ENCODE measurements around the gene PDE11A. TPM values are rescaled to one million over a fixed set of nuclear protein-coding genes. Genes with fewer than 3 reads are reported as not detected.

PDE11A gene
- total RNA-seq, 2 donors from 2014 or later: 1.5 to 1.9 TPM

DNA sequence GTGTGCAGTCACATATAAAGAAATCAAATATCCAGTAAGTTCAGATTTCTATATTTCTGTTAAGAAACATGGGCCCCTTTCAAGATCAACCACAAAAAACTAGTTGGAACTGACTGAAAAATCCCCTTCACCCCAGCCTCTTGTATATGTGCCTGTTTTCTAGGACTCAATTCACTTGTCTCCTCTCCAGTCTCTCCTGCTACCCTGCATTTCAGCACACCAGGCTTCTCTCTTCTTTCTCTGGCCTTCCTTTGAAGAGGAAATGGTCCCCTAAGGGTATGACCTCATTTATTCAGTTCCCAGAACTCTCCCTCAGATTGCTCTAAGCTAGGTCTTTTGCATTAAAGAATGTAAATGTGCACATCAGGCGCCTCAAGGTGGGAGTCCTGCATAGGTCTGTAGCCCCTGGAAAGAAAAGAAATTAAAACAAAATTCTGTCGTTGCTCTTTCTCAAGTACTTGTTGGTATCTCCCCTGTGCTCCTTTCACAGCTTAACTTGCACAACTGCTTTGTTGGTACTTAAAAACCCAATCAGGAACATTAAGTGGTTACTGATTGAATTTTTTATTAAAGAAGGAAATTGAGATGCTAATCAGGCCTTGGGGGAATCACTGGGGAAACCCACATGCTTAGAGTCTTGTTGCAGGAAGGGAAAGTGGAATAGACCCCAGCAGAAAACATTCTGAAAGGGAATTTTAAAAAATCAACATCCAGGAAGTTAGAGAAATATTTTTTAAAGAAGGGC is 401.6 kb downstream of the PDE11A start:
- Histone ChIP-seq H3K4me3 (ENCODE audit: low read length) (no peak overlapping the region), H3K27me3 (ENCODE audit: control insufficient read depth, insufficient read depth, low read length, poor library complexity, severe bottlenecking) (peaks cover 42% of the 10 kb centered on the region), H3K9ac (ENCODE audit: extremely low read depth, low read length, poor library complexity, severe bottlenecking) (no peak overlapping the region), H3K36me3 (ENCODE audit: control insufficient read depth, insufficient read depth, low read length) (no peaks in the 10 kb centered on the region), H3K4me1 (ENCODE audit: control insufficient read depth, insufficient read depth, low read length) (no peaks in the 10 kb centered on the region), H3K9me3 (ENCODE audit: control insufficient read depth, low read length) (peaks cover 11% of the 10 kb centered on the region), H3K27ac (ENCODE audit: low read depth, low read length) (peak overlapping the region; percentile 83)
- H3K9me3 Mint-ChIP-seq: no peaks in the 10 kb centered on the region
- TF ChIP-seq, protein P1, sequence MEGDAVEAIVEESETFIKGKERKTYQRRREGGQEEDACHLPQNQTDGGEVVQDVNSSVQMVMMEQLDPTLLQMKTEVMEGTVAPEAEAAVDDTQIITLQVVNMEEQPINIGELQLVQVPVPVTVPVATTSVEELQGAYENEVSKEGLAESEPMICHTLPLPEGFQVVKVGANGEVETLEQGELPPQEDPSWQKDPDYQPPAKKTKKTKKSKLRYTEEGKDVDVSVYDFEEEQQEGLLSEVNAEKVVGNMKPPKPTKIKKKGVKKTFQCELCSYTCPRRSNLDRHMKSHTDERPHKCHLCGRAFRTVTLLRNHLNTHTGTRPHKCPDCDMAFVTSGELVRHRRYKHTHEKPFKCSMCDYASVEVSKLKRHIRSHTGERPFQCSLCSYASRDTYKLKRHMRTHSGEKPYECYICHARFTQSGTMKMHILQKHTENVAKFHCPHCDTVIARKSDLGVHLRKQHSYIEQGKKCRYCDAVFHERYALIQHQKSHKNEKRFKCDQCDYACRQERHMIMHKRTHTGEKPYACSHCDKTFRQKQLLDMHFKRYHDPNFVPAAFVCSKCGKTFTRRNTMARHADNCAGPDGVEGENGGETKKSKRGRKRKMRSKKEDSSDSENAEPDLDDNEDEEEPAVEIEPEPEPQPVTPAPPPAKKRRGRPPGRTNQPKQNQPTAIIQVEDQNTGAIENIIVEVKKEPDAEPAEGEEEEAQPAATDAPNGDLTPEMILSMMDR (conservative IDR thresholded peaks at IDR 0.05): no peak
- no peak overlapping the region for H3K27ac Mint-ChIP-seq
- 10 to 16% methylated on average over 2 of the region's 2 CpGs for WGBS, 2 experiments (ENCODE audit: insufficient coverage in 1 of 2, insufficient read length in 1 of 2)
- H3K4me3 Mint-ChIP-seq: no peak overlapping the region
- no peaks in the 10 kb centered on the region for H3K36me3 Mint-ChIP-seq (ENCODE audit: low read depth)
- DNase-seq: peak; percentile 56
- peaks cover 53% of the 10 kb centered on the region for H3K27me3 Mint-ChIP-seq (ENCODE audit: insufficient read depth)
- H3K4me1 Mint-ChIP-seq: peaks cover 40% of the 10 kb centered on the region

DNA sequence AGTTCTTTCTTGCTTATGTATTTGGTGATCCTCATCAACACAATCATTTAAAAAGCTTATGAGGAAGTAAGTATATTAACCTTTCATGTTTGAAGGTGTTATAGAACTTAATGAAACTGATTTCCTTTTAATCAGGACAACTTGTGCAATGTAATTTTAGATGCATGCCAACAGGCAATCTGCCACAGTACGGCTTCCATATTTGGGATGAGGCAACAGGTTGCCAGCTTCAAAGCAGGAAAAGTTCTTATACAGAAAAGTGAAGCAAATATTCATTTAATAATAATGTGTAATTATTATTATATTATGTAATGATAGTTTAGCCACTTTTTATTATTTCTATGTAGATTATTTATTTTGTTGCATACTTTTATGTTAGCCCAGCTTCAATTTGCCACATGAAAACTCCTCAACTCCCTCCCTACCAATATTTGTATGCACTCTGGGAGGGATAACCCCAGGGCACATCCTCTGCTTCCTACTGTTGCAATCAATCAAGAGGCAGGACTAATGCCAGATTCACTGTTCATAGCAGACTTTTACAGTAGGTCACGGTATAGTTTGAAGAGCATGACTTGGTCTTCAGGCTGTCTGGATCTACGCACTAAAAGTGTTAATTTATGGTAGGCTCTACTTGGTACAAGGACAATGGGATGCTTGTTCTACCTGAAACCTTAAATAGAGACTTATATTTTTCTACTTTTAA is 402.8 kb downstream of the PDE11A start:
- TF ChIP-seq, protein P1 (conservative IDR thresholded peaks at IDR 0.05): no peak
- Histone ChIP-seq H3K27ac (ENCODE audit: low read depth, low read length) (peak overlapping the region; percentile 83), H3K36me3 (ENCODE audit: control insufficient read depth, insufficient read depth, low read length) (no peaks in the 10 kb centered on the region), H3K4me1 (ENCODE audit: control insufficient read depth, insufficient read depth, low read length) (no peaks in the 10 kb centered on the region), H3K27me3 (ENCODE audit: control insufficient read depth, insufficient read depth, low read length, poor library complexity, severe bottlenecking) (peaks cover 37% of the 10 kb centered on the region), H3K4me3 (ENCODE audit: low read length) (no peak overlapping the region), H3K9me3 (ENCODE audit: control insufficient read depth, low read length) (peaks cover 11% of the 10 kb centered on the region), H3K9ac (ENCODE audit: extremely low read depth, low read length, poor library complexity, severe bottlenecking) (no peak overlapping the region)
- Mint-ChIP-seq H3K4me3 (no peak overlapping the region), H3K27ac (no peak overlapping the region), H3K36me3 (ENCODE audit: low read depth) (no peaks in the 10 kb centered on the region), H3K4me1 (peaks cover 35% of the 10 kb centered on the region), H3K27me3 (ENCODE audit: insufficient read depth) (peaks cover 54% of the 10 kb centered on the region), H3K9me3 (no peaks in the 10 kb centered on the region)
- no peak for DNase-seq
- WGBS, 2 experiments (ENCODE audit: insufficient coverage in 1 of 2, insufficient read length in 1 of 2): 33 to 85% methylated on average over 1 to 3 of the region's 3 CpGs

DNA sequence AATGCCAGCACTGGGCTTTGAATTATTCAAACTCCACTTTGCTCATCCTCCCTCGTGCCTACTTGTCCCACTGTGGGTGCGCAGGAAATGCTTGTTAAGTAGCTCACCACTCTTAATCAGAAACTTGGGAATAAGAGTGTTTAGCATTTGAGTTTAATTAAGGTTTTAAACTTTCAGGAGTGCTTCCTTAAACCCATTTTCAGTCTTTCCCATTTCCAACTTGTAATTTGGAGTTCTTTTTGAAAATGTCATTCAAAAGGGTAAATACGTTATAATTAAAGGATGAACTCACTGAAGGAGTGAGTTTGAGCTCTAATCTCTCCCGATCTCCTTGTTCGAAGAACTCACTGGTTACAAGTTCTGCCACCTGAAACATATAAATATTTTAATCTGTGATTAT is 403.4 kb downstream of the PDE11A start:
- Mint-ChIP-seq H3K27me3 (ENCODE audit: insufficient read depth) (peaks cover 54% of the 10 kb centered on the region), H3K27ac (no peak overlapping the region), H3K4me3 (no peak overlapping the region), H3K9me3 (no peaks in the 10 kb centered on the region), H3K4me1 (peaks cover 35% of the 10 kb centered on the region), H3K36me3 (ENCODE audit: low read depth) (no peaks in the 10 kb centered on the region)
- DNase-seq: no peak
- peaks cover 8% of the 10 kb centered on the region for H3K9me3 ChIP-seq (ENCODE audit: control insufficient read depth, low read length)
- 95 to 100% methylated on average over 1 to 5 of the region's 5 CpGs for WGBS, 2 experiments (ENCODE audit: insufficient coverage in 1 of 2, insufficient read length in 1 of 2)
- no peak overlapping the region for H3K27ac ChIP-seq (ENCODE audit: low read depth, low read length)
- no peaks in the 10 kb centered on the region for H3K4me1 ChIP-seq (ENCODE audit: control insufficient read depth, insufficient read depth, low read length)
- peaks cover 41% of the 10 kb centered on the region for H3K27me3 ChIP-seq (ENCODE audit: control insufficient read depth, insufficient read depth, low read length, poor library complexity, severe bottlenecking)
- no peak overlapping the region for H3K9ac ChIP-seq (ENCODE audit: extremely low read depth, low read length, poor library complexity, severe bottlenecking)
- H3K36me3 ChIP-seq (ENCODE audit: control insufficient read depth, insufficient read depth, low read length): no peaks in the 10 kb centered on the region
- no peak overlapping the region for H3K4me3 ChIP-seq (ENCODE audit: low read length)
- TF ChIP-seq, protein P1 (conservative IDR thresholded peaks at IDR 0.05): no peak
